DMS153 treated with DMSO at 0.1 percent for 48 hours (cell line): ENCODE data around the gene CCDC180.
"Not testable (repeated sequence)": the region's sequence is repeated elsewhere in the genome, so short reads cannot be mapped to it uniquely, and the experiment has no call there.

Experiments used
- DNase-seq: peaks from one replicate; lab custom pipeline; 2025; ENCODE audit not compliant: unreplicated experiment; lab: John Stamatoyannopoulos, UW

The CCDC180 gene

GRCh38 chr9:97310896-97311295 lies 3.4 kb downstream of the CCDC180 start:
- DNase-seq: no peak

- no peak for DNase-seq
These were observed 4.5 kb downstream of the CCDC180 start for GRCh38 chr9:97311798-97312500.

DNA sequence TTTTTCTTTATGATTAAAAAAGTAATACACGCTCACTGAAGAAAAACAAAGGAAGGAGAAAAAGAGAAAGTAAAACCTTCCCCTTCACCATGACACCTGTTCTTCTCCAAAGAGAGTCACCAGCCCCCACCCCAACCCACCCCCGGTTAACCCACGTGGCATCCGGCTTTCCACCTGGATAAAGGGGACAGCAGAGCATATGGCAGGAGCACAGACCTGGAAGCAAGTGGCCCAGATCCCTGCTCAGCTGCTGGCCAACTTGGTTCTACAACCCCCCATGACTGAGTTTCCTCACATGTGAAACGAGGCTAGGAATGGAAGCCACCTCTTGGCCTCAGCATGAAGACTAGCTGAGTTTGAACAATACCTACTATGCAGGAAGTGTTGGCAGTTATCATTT lies 5.1 kb downstream of the CCDC180 start:
- DNase-seq: no peak

- DNase-seq: no peak
These were observed 5.8 kb downstream of the CCDC180 start for GRCh38 chr9:97313243-97313642.

GRCh38 chr9:97313746-97314145 lies 6.3 kb downstream of the CCDC180 start:
- DNase-seq: no peak

- DNase-seq: no peak
These were observed 7.0 kb downstream of the CCDC180 start for GRCh38 chr9:97314503-97314902.

GRCh38 chr9:97315550-97315949 lies 8.1 kb downstream of the CCDC180 start:
- DNase-seq: no peak

DNA sequence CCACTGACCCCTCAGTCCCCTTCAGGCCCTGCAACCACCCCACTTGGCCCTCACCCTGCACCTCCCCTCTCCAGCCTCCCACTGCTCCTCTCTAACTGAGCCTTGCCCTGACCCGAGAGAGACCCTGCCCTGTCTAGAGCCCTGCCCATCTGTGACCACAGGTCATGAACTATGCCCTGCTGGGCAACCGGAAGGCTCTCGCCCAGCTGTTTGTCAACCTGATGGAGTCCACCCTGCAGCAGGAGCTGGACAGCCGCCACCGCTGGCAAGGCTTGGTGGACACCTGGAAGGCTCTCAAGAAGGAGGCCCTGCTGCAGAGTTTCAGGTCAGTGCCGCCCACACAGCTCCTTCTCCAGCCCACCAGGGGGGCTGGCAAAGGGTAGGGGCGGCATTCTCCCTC lies 9.4 kb downstream of the CCDC180 start:
- no peak for DNase-seq

DNA sequence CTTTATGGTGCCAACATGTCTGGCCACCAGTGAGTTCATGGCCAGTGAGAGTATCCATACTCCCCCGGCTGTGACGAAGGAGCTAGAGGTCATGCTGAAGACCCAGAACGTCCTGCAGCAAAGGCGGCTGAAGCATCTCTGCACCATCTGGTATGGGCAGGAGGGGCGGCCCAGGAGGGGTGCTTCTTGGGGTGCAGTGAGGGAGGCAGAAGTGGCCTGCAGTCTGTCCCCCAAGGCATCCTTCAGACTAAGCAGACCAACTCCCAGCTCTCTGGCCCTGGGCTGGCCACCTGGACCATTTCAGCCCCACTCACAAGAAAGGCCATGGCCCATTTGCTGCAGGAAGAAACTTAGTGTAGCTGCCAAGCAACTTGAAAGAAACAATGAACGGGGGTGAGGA lies 11.0 kb downstream of the CCDC180 start:
- no peak for DNase-seq

DNA sequence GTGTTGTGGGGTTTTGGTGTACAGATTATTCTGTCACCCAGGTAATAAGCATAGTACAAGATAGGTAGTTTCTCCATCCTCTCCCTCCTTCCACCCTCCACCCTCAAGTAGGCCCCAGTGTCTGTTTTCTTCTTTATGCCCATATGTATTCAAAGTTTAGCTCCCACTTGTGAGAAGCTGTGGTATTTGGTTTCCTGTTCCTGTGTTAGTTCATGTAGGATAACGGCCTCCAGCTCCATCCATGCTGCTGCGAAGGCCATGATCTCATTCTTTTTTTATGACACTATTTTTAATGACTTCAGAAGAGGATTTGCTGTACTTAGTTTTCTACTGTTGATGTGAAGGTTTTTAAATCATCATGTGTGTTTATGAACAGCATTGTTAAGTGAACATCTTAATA lies 11.9 kb downstream of the CCDC180 start:
- no peak for DNase-seq

DNA sequence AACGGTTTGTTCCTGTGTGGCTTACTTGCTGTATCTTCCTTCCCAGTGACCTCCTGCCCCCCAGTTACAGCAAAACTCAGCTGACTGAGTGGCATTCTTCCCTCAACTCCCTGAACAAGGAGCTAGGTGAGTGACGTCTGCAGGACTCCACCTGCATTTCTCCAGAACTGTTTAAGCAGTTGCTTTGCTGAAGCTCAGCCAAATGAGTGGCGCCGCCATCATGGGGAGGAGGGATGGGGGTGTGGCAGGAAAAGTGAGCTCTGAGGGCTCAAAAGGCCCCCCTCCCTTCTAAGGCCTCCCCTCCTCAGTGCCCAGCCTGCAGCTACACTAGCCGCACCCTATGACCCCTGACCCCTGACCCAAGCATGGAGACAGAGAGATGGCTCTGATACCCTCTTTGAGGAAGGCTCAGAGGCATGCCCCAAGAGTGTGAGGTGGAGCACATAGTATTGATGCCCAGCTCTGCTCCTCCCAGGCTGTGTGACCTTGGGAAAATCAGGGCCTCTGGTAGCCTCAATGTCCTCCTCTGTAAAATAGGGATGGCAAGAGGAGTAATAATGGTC lies 12.7 kb downstream of the CCDC180 start:
- DNase-seq: no peak

- no peak for DNase-seq
These were observed 13.8 kb downstream of the CCDC180 start for GRCh38 chr9:97321251-97321650.

DNA sequence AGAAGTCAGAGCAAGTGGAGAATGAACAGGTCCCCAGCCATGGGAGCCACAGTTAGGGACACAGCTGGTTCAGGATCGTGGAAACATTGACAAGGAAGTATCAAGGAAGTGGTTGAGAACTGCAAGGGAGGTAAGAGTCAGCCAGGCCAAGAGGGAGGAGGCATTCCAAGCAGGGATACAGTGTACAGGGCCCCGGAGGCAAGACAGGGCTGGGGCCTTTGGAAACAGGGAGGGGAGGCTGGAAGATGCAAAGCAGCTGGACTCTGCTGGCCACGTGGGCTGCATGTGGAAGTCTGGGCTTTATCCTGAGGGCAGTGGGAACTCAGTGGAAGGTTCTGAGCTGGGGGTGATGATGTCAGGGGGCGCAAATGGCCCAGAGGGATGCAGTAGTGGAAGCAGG lies 14.2 kb downstream of the CCDC180 start:
- no peak for DNase-seq

GRCh38 chr9:97322105-97322504 lies 14.6 kb downstream of the CCDC180 start:
- DNase-seq: no peak

DNA sequence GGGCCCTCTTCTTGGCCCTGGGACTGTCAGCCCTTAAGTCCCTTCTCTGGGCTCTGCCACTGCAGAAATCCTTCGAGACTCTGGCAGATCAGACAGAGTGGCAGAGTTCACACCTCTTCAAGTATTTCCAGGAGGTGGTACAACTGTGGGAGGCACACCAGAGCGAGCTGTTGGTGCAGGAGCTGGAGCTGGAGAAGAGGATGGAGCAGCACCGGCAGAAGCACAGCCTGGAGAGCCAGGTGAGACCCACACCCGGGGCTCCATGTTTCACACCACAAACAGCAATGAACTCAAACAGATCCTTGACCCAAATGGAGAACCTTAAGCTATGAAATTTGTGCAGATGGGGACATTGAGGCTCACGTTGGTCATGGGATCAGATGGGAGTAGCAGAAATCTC lies 17.5 kb downstream of the CCDC180 start:
- no peak for DNase-seq

GRCh38 chr9:97327562-97327961 lies 20.1 kb downstream of the CCDC180 start:
- DNase-seq: no peak

- no peak for DNase-seq
These were observed 25.5 kb downstream of the CCDC180 start for GRCh38 chr9:97332993-97333392.

- not testable (repeated sequence) for DNase-seq
These were observed 28.2 kb downstream of the CCDC180 start for GRCh38 chr9:97335622-97336021.

GRCh38 chr9:97348871-97349270 lies 41.4 kb downstream of the CCDC180 start:
- DNase-seq: no peak

- DNase-seq: no peak
These were observed 41.9 kb downstream of the CCDC180 start for GRCh38 chr9:97349400-97349799.

DNA sequence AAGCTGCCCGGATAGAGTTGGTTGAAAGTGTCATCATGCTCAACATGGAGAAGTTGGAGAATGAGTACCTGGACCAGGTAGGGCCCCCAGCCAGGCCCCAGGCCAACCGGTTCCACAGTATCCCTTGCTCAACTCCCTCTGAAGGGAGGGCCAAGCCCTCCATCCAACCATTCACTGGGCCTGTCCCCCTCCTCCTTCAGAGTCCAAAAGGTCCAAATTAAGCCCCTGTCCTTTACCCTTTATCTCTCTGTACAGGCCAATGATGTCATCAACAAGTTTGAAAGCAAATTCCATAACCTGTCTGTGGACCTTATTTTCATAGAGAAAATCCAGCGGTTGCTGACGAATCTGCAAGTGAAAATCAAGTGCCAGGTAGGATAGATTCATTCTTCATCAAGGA lies 47.2 kb downstream of the CCDC180 start:
- no peak for DNase-seq

GRCh38 chr9:97357056-97357455 lies 49.6 kb downstream of the CCDC180 start:
- DNase-seq: no peak
